GM18520 (cell line): ENCODE data around the gene TFAM.

Source experiments
- ATAC-seq: cut with Tn5 transposase; IDR thresholded peaks from one replicate; pipeline ENCODE4 v1.9.1; 2021; ENCODE audit not compliant: unreplicated experiment

Gene TFAM

GRCh38 chr10:58433066-58433465, 47.9 kb downstream of the TFAM start:
- ATAC-seq, result no peak

- ATAC-seq, result no peak
These were observed 48.4 kb downstream of the TFAM start for GRCh38 chr10:58433571-58433970.

GRCh38 chr10:58435297-58435985, 50.2 kb downstream of the TFAM start:
- no peak for ATAC-seq

GRCh38 chr10:58436071-58436470, 50.9 kb downstream of the TFAM start:
- no peak for ATAC-seq

- no peak for ATAC-seq
These were observed 53.2 kb downstream of the TFAM start for GRCh38 chr10:58438340-58438871.

GRCh38 chr10:58438986-58439385, 53.8 kb downstream of the TFAM start:
- ATAC-seq, result no peak

- no peak for ATAC-seq
These were observed 54.6 kb downstream of the TFAM start for GRCh38 chr10:58439632-58440364.

- ATAC-seq, result no peak
These were observed 55.3 kb downstream of the TFAM start for GRCh38 chr10:58440484-58440883.

- no peak for ATAC-seq
These were observed 59.1 kb downstream of the TFAM start for GRCh38 chr10:58444321-58444720.

- no peak for ATAC-seq
These were observed 59.7 kb downstream of the TFAM start for GRCh38 chr10:58444876-58445275.

- ATAC-seq, result no peak
These were observed 63.1 kb downstream of the TFAM start for GRCh38 chr10:58448121-58448935.
